Measurements from ENCODE around the gene MICAL2. TPM values are rescaled to one million over a fixed set of nuclear protein-coding genes. Genes with fewer than 3 reads are reported as not detected.

Gene MICAL2
- total and polyA plus RNA-seq, 2 of the 13 experiments (the other 11 are each of a cell fraction or from before 2014, with no cell fraction given) = 0.78 to 1.1 TPM

GRCh38 chr11:12172493-12173013 is 62.2 kb downstream of the MICAL2 start (continued):
- TF ChIP-seq PAXIP1 (CRISPR knock-in tag; conservative IDR thresholded peaks at IDR 0.05) (no peak), NPAS2 (CRISPR knock-in tag; IDR thresholded peaks at IDR 0.05; ENCODE audit: borderline replicate concordance) (no peak)

- Histone ChIP-seq H3K9ac (ENCODE audit: insufficient read depth, low read depth, low read length) (no peak overlapping the region), H4K20me1 (ENCODE audit: insufficient read depth, low read length) (no peaks in the 10 kb centered on the region), H3K79me2 (ENCODE audit: insufficient read depth, low read length) (no peaks in the 10 kb centered on the region), H3K4me2 (ENCODE audit: low read depth, low read length) (no peak overlapping the region), H3K27ac (ENCODE audit: extremely low read length, insufficient read depth, low read length) (no peak overlapping the region), H3K9me3 (ENCODE audit: low read length) (no peaks in the 10 kb centered on the region), H2AFZ (ENCODE audit: low read length) (no peak overlapping the region), H3K4me3 (replicated peaks in 1 of 3; ENCODE audit: insufficient read depth in 1 of 3, low read depth in 2 of 3, low read length in 3 of 3) (no peak overlapping the region), H3K4me1 (ENCODE audit: insufficient read depth, low read length) (peaks cover 1% of the 10 kb centered on the region), H3K27me3 (ENCODE audit: control insufficient read depth in 1 of 2, insufficient read depth in 2 of 2, low read length in 2 of 2) (no peaks in the 10 kb centered on the region), H3K36me3 (replicated peaks in 1 of 2; ENCODE audit: control insufficient read depth in 1 of 2, insufficient read depth in 2 of 2, low read length in 2 of 2) (no peaks in the 10 kb centered on the region)
- ATAC-seq (no peak), FAIRE-seq (no peak), DNase-seq (ENCODE audit: low spot score) (no peak)
- intact Hi-C loops (cut with micrococcal nuclease; ENCODE audit: unreplicated experiment) (no loop called here), in situ Hi-C loops (cut with HindIII; ENCODE audit: extremely low pct_ligation_motif_present, low pct_unique_long_range_greater_than_20kb) (no loop called here)
- POLR2A ChIA-PET = no interaction called here
- CTCF ChIA-PET (ENCODE audit: low intra/inter-chr PET ratio, low total read pairs) = no interaction called here
- WGBS (ENCODE audit: low lambda C conversion rate) = 70% methylated on average over 4 of the region's 4 CpGs
- no TSS peak for BruUV-seq (replicated peaks)
- TF ChIP-seq UBTF (CRISPR knock-in tag; IDR thresholded peaks at IDR 0.05) = no peak
- no peak for TF ChIP-seq ZNF546 (CRISPR knock-in tag; conservative IDR thresholded peaks at IDR 0.05)
- no peak for TF ChIP-seq NFE2 (CRISPR knock-in tag; IDR thresholded peaks at IDR 0.05)
- no peak for TF ChIP-seq ZNF687 (CRISPR knock-in tag; IDR thresholded peaks at IDR 0.05)
- TF ChIP-seq SMYD3 (CRISPR knock-in tag; IDR thresholded peaks at IDR 0.05) = no peak
- TF ChIP-seq KAT8 (CRISPR knock-in tag; IDR thresholded peaks at IDR 0.05) = no peak
- no peak for TF ChIP-seq ZBTB10 (CRISPR knock-in tag; IDR thresholded peaks at IDR 0.05; ENCODE audit: borderline replicate concordance)
- TF ChIP-seq ISX (CRISPR knock-in tag; conservative IDR thresholded peaks at IDR 0.05) = no peak
Observed at GRCh38 chr11:12173111-12173510, 62.7 kb downstream of the MICAL2 start.
